Choroid plexus epithelial cell (primary cell): ENCODE data around the gene MACROH2A2.
"Not testable (repeated sequence)": the region's sequence is repeated elsewhere in the genome, so short reads cannot be mapped to it uniquely, and the experiment has no call there.

Experiments used
- DNase-seq: peaks from one replicate; pipeline ENCODE4 v3.0.0-alpha.2; 2010; ENCODE audit warnings: low read depth
- H3K4me3 ChIP-seq: 2 replicates; pipeline ENCODE4 v1.5.1; 2011; ENCODE audit warnings: low read depth, mild to moderate bottlenecking, control low read depth, low read length, moderate library complexity
- CTCF ChIP-seq: conservative IDR thresholded peaks from 2 replicates; pipeline ENCODE4 v1.5.1; 2011; ENCODE audit warnings: low read depth, mild to moderate bottlenecking, control low read depth, inconsistent platforms, low read length, moderate library complexity

MACROH2A2 gene

DNA sequence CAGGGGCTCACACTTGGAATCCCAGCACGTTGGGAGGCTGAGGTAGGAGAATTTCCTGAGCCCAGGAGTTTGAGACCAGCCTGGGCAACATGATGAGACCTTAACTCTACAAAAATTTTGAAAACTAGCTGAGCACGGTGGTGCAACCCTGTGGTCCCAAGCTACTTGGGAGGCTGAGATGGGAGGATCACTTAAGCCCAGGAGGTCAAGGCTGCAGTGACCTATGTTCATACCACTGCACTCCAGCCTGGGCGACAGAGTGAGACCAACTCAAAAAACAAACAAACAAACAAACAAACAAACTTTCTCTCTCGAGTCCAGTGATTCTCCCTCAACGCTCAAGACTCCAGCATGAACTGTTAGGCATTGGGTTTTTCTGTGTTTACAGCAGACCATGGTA, 95.9 kb downstream of the MACROH2A2 start:
- no peak overlapping the region for H3K4me3 ChIP-seq
- TF ChIP-seq CTCF, result no peak
- DNase-seq, result no peak

- no peak for DNase-seq
- no peak for TF ChIP-seq CTCF
- H3K4me3 ChIP-seq, result no peak overlapping the region
Observed at GRCh38 chr10:70155255-70155838, 102.7 kb downstream of the MACROH2A2 start.

DNA sequence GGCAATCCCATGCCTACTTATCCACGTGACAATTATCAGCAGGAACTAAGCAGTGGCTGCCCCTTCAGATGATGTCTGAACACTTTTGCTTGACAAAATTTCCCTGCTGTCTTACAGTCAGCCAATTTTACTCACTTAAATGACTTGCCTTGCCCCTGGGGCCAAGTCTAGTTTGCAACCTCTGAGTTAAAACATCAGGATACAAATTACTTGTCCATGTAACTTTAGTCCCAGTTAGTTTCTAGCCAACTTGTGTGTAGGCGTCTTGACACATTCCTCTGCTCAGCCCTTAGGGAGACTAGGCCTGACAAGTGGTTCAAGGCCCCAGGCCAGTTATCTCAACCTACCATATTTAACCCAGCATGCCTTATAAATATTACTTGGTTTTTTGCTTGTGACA, 105.5 kb downstream of the MACROH2A2 start:
- no peak for TF ChIP-seq CTCF
- DNase-seq, result no peak
- H3K4me3 ChIP-seq, result no peak overlapping the region

GRCh38 chr10:70159366-70159765, 106.7 kb downstream of the MACROH2A2 start:
- not testable (repeated sequence) for H3K4me3 ChIP-seq, DNase-seq

DNA sequence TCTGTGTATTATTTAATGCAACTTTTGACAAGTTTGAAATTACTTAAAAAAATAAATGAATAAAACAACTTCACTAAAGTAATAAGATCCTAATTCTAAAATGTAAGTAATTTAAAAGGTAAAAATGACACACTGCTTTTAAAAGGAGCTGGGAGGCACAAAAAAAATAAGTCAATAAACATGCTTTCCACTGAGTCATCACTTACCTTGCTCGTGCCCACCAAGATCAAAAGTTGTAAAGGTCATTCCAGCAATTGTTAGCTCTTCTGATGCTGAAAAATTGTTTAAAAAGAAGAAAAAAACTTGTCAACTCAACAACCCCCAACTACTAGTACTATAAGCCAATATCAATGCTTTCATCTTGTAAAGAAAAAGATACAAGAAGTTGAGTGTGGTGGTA, 108.2 kb downstream of the MACROH2A2 start:
- TF ChIP-seq CTCF, result no peak
- H3K4me3 ChIP-seq, result no peak overlapping the region
- no peak for DNase-seq
